ENCODE results near the gene DYRK1B.

Gene DYRK1B

GRCh38 chr19:39796000-39796498 is 37.9 kb downstream of the DYRK1B start:
- no peak overlapping the region for H2BK5ac ChIP-seq (ENCODE audit: low read length)
- no peak overlapping the region for H2BK120ac ChIP-seq (ENCODE audit: low read depth, low read length)
- no peak for DNase-seq (ENCODE audit: low spot score)
- H3K27me3 ChIP-seq (ENCODE audit: control insufficient read depth in 3 of 3, insufficient read depth in 3 of 3, low read depth in 1 of 3, low read length in 3 of 3), result peaks cover 0 to 30% (median 0%) of the 10 kb centered on the region in 3 experiments
- no peak overlapping the region for H4K91ac ChIP-seq (ENCODE audit: low read depth, low read length, poor library complexity)
- H3K4me2 ChIP-seq (ENCODE audit: insufficient read depth, low read length, poor library complexity, severe bottlenecking), result no peak overlapping the region
- no peak overlapping the region for H3K14ac ChIP-seq (ENCODE audit: low read length)
- H3K4me3 ChIP-seq (ENCODE audit: low read length in 2 of 2), result no peak overlapping the region
- H2BK12ac ChIP-seq (ENCODE audit: low read length), result no peak overlapping the region
- no peaks in the 10 kb centered on the region for H3K36me3 ChIP-seq (replicated peaks in 1 of 2; ENCODE audit: control insufficient read depth in 2 of 2, insufficient read depth in 2 of 2, low read length in 2 of 2)
- no peak overlapping the region for H2AFZ ChIP-seq (ENCODE audit: low read length)
- H2AK5ac ChIP-seq (ENCODE audit: low read depth, low read length), result no peak overlapping the region
- H3K4me1 ChIP-seq (ENCODE audit: control insufficient read depth in 2 of 2, insufficient read depth in 1 of 2, low read depth in 1 of 2, low read length in 2 of 2), result no peaks in the 10 kb centered on the region
- no peak overlapping the region for H2BK15ac ChIP-seq (ENCODE audit: low read length)
- WGBS, 2 donors (ENCODE audit: extremely low coverage in 2 of 2, insufficient read length in 2 of 2, insufficient replicate concordance in 1 of 2), result no CpG with 5 or more reads among the region's 2 CpGs
- H3K23ac ChIP-seq (ENCODE audit: low read depth, low read length, poor library complexity), result no peak overlapping the region
- no peak overlapping the region for H3K27ac ChIP-seq (replicated peaks; ENCODE audit: low read length)
- no peaks in the 10 kb centered on the region for H3K79me1 ChIP-seq (ENCODE audit: low read depth, low read length)
- no peak overlapping the region for H3K4ac ChIP-seq (ENCODE audit: low read length)
- H4K8ac ChIP-seq (ENCODE audit: low read depth, low read length), result no peak overlapping the region
- no peak overlapping the region for H3K18ac ChIP-seq (ENCODE audit: low read length)
- no peaks in the 10 kb centered on the region for H3K9me3 ChIP-seq (replicated peaks in 1 of 2; ENCODE audit: control insufficient read depth in 2 of 2, insufficient read depth in 1 of 2, low read depth in 1 of 2, low read length in 2 of 2)
- no peak overlapping the region for H3K9ac ChIP-seq (ENCODE audit: low read depth, low read length, poor library complexity)

DNA sequence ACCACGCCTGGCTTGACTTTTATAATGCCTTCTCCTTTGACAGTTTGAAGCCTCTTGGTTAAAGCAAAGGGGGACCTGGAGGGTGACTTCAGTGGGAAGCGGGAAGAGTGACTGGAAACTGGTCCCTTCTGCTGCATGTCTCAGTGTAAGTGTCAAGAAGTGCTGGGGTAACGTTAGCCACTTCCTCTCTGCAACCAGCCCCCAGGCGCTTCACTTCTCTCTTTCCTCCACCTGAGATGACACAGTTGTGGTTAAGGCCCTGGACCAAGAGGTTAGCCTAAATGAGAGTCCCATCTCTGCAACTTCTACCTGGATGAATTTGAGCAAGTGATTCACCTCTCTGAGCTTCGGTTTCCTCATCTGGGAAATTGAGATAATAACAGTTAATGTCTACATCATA is 39.0 kb downstream of the DYRK1B start:
- no peak overlapping the region for H2BK15ac ChIP-seq (ENCODE audit: low read length)
- H2BK12ac ChIP-seq (ENCODE audit: low read length), result no peak overlapping the region
- no peak overlapping the region for H3K23ac ChIP-seq (ENCODE audit: low read depth, low read length, poor library complexity)
- no peak overlapping the region for H4K8ac ChIP-seq (ENCODE audit: low read depth, low read length)
- H4K91ac ChIP-seq (ENCODE audit: low read depth, low read length, poor library complexity), result no peak overlapping the region
- H3K14ac ChIP-seq (ENCODE audit: low read length), result no peak overlapping the region
- peaks cover 0 to 30% (median 0%) of the 10 kb centered on the region in 3 experiments for H3K27me3 ChIP-seq (ENCODE audit: control insufficient read depth in 3 of 3, insufficient read depth in 3 of 3, low read depth in 1 of 3, low read length in 3 of 3)
- DNase-seq (ENCODE audit: low spot score), result no peak
- no peaks in the 10 kb centered on the region for H3K79me1 ChIP-seq (ENCODE audit: low read depth, low read length)
- no peak overlapping the region for H2AK5ac ChIP-seq (ENCODE audit: low read depth, low read length)
- H3K4ac ChIP-seq (ENCODE audit: low read length), result no peak overlapping the region
- no peaks in the 10 kb centered on the region for H3K36me3 ChIP-seq (replicated peaks in 1 of 2; ENCODE audit: control insufficient read depth in 2 of 2, insufficient read depth in 2 of 2, low read length in 2 of 2)
- H3K9ac ChIP-seq (ENCODE audit: low read depth, low read length, poor library complexity), result no peak overlapping the region
- no CpG with 5 or more reads among the region's 5 CpGs for WGBS, 2 donors (ENCODE audit: extremely low coverage in 2 of 2, insufficient read length in 2 of 2, insufficient replicate concordance in 1 of 2)
- no peak overlapping the region for H3K18ac ChIP-seq (ENCODE audit: low read length)
- no peaks in the 10 kb centered on the region for H3K9me3 ChIP-seq (replicated peaks in 1 of 2; ENCODE audit: control insufficient read depth in 2 of 2, insufficient read depth in 1 of 2, low read depth in 1 of 2, low read length in 2 of 2)
- no peak overlapping the region for H2BK5ac ChIP-seq (ENCODE audit: low read length)
- no peaks in the 10 kb centered on the region for H3K4me1 ChIP-seq (ENCODE audit: control insufficient read depth in 2 of 2, insufficient read depth in 1 of 2, low read depth in 1 of 2, low read length in 2 of 2)
- no peak overlapping the region for H2BK120ac ChIP-seq (ENCODE audit: low read depth, low read length)
- no peak overlapping the region for H2AFZ ChIP-seq (ENCODE audit: low read length)
- no peak overlapping the region for H3K27ac ChIP-seq (replicated peaks; ENCODE audit: low read length)
- H3K4me3 ChIP-seq (ENCODE audit: low read length in 2 of 2), result no peak overlapping the region
- H3K4me2 ChIP-seq (ENCODE audit: insufficient read depth, low read length, poor library complexity, severe bottlenecking), result no peak overlapping the region

GRCh38 chr19:39792999-39793546 is 40.9 kb downstream of the DYRK1B start:
- peak overlapping the region; percentile 84 for H3K18ac ChIP-seq (ENCODE audit: low read length)
- H3K79me1 ChIP-seq (ENCODE audit: low read depth, low read length), result no peaks in the 10 kb centered on the region
- H2BK15ac ChIP-seq (ENCODE audit: low read length), result no peak overlapping the region
- H2AK5ac ChIP-seq (ENCODE audit: low read depth, low read length), result no peak overlapping the region
- no peaks in the 10 kb centered on the region for H3K36me3 ChIP-seq (replicated peaks in 1 of 2; ENCODE audit: control insufficient read depth in 2 of 2, insufficient read depth in 2 of 2, low read length in 2 of 2)
- H3K27me3 ChIP-seq (ENCODE audit: control insufficient read depth in 3 of 3, insufficient read depth in 3 of 3, low read depth in 1 of 3, low read length in 3 of 3), result peaks cover 0 to 21% (median 0%) of the 10 kb centered on the region in 3 experiments
- no peak overlapping the region for H4K8ac ChIP-seq (ENCODE audit: low read depth, low read length)
- H3K23ac ChIP-seq (ENCODE audit: low read depth, low read length, poor library complexity), result no peak overlapping the region
- peak overlapping the region; percentile 46 to 84 for H3K4me3 ChIP-seq (ENCODE audit: low read length in 2 of 2)
- peak overlapping the region; percentile 80 for H3K9ac ChIP-seq (ENCODE audit: low read depth, low read length, poor library complexity)
- no CpG with 5 or more reads among the region's 17 CpGs for WGBS, 2 donors (ENCODE audit: extremely low coverage in 2 of 2, insufficient read length in 2 of 2, insufficient replicate concordance in 1 of 2)
- H2BK120ac ChIP-seq (ENCODE audit: low read depth, low read length), result no peak overlapping the region
- no peak overlapping the region for H3K4ac ChIP-seq (ENCODE audit: low read length)
- no peak overlapping the region for H4K91ac ChIP-seq (ENCODE audit: low read depth, low read length, poor library complexity)
- H3K27ac ChIP-seq (replicated peaks; ENCODE audit: low read length), result no peak overlapping the region
- H3K4me2 ChIP-seq (ENCODE audit: insufficient read depth, low read length, poor library complexity, severe bottlenecking), result peak overlapping the region; percentile 64
- no peak overlapping the region for H2BK12ac ChIP-seq (ENCODE audit: low read length)
- no peak overlapping the region for H2BK5ac ChIP-seq (ENCODE audit: low read length)
- peak; percentile 83 for DNase-seq (ENCODE audit: low spot score)
- peak overlapping the region; percentile 94 for H2AFZ ChIP-seq (ENCODE audit: low read length)
- no peak overlapping the region for H3K14ac ChIP-seq (ENCODE audit: low read length)
- no peaks in the 10 kb centered on the region for H3K9me3 ChIP-seq (replicated peaks in 1 of 2; ENCODE audit: control insufficient read depth in 2 of 2, insufficient read depth in 1 of 2, low read depth in 1 of 2, low read length in 2 of 2)
- no peaks in the 10 kb centered on the region for H3K4me1 ChIP-seq (ENCODE audit: control insufficient read depth in 2 of 2, insufficient read depth in 1 of 2, low read depth in 1 of 2, low read length in 2 of 2)

DNA sequence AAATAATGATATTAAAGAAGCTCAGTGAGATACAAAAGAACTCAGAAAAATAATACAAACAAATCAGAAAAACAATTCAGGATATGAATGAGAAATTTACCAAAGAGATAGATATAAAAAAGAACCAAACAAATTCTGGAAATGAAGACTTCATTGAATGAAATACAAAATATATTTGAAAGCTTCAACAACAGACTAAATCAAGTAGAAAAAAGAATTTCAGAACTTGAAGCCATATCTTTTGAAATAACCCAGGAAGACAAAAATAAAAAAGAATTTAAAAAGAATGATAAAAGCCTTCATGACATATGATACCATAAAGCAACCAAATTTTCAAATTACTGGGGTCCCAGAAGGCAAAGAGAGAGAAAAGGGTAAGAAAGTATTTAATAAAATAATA is 45.7 kb downstream of the DYRK1B start:
- no peak overlapping the region for H2BK5ac ChIP-seq (ENCODE audit: low read length)
- H3K4me3 ChIP-seq (ENCODE audit: low read length in 2 of 2), result no peak overlapping the region

More for the DNA sequence above, 45.7 kb downstream of the DYRK1B start:
- no peak overlapping the region for H3K27ac ChIP-seq (replicated peaks; ENCODE audit: low read length)
- no peak overlapping the region for H3K23ac ChIP-seq (ENCODE audit: low read depth, low read length, poor library complexity)
- H3K4me1 ChIP-seq (ENCODE audit: control insufficient read depth in 2 of 2, insufficient read depth in 1 of 2, low read depth in 1 of 2, low read length in 2 of 2), result no peaks in the 10 kb centered on the region
- no peak overlapping the region for H4K91ac ChIP-seq (ENCODE audit: low read depth, low read length, poor library complexity)
- no peak overlapping the region for H3K14ac ChIP-seq (ENCODE audit: low read length)
- no peak overlapping the region for H3K9ac ChIP-seq (ENCODE audit: low read depth, low read length, poor library complexity)
- no peak overlapping the region for H3K18ac ChIP-seq (ENCODE audit: low read length)
- H3K4me2 ChIP-seq (ENCODE audit: insufficient read depth, low read length, poor library complexity, severe bottlenecking), result no peak overlapping the region
- H3K27me3 ChIP-seq (ENCODE audit: control insufficient read depth in 3 of 3, insufficient read depth in 3 of 3, low read depth in 1 of 3, low read length in 3 of 3), result peaks cover 0 to 5% (median 0%) of the 10 kb centered on the region in 3 experiments
- H2AFZ ChIP-seq (ENCODE audit: low read length), result no peak overlapping the region
- no peak for DNase-seq (ENCODE audit: low spot score)
- H2BK120ac ChIP-seq (ENCODE audit: low read depth, low read length), result no peak overlapping the region
- no peak overlapping the region for H2BK15ac ChIP-seq (ENCODE audit: low read length)
- H3K36me3 ChIP-seq (replicated peaks in 1 of 2; ENCODE audit: control insufficient read depth in 2 of 2, insufficient read depth in 2 of 2, low read length in 2 of 2), result no peaks in the 10 kb centered on the region
- no peak overlapping the region for H3K4ac ChIP-seq (ENCODE audit: low read length)
- H3K79me1 ChIP-seq (ENCODE audit: low read depth, low read length), result no peaks in the 10 kb centered on the region
- H2BK12ac ChIP-seq (ENCODE audit: low read length), result no peak overlapping the region
- H3K9me3 ChIP-seq (replicated peaks in 1 of 2; ENCODE audit: control insufficient read depth in 2 of 2, insufficient read depth in 1 of 2, low read depth in 1 of 2, low read length in 2 of 2), result peaks cover 0 to 4% of the 10 kb centered on the region in 2 donors
- H4K8ac ChIP-seq (ENCODE audit: low read depth, low read length), result no peak overlapping the region
- H2AK5ac ChIP-seq (ENCODE audit: low read depth, low read length), result no peak overlapping the region
